Hepatocyte (in vitro differentiated cells): Measurements from ENCODE around the gene CHRNA1. TPM values are rescaled to one million over a fixed set of nuclear protein-coding genes. Genes with fewer than 3 reads are reported as not detected.

ENCODE experiments used
- DNase-seq: peaks from one replicate; pipeline ENCODE4 v3.0.0-alpha.2; 2016; ENCODE audit warnings: low spot score
- H2AFZ ChIP-seq: fragments of 200-600 bp; sonication (generic); 2 replicates; pipeline ENCODE4 v1.6.0; 2016; ENCODE audit warnings: antibody characterized with exemption, mild to moderate bottlenecking
- H3K27ac ChIP-seq: fragments of 200-600 bp; sonication (generic); 2 replicates; pipeline ENCODE4 v1.5.1; 2016; ENCODE audit warnings: mild to moderate bottlenecking
- H3K27me3 ChIP-seq: fragments of 200-600 bp; sonication (generic); 2 replicates; pipeline ENCODE4 v1.6.1; 2016
- H3K36me3 ChIP-seq: fragments of 200-600 bp; sonication (generic); replicated peaks from 2 replicates; pipeline ENCODE4 v1.5.1; 2016; ENCODE audit warnings: low read depth; ENCODE audit not compliant: insufficient read depth
- H3K4me1 ChIP-seq: fragments of 200-600 bp; sonication (generic); 2 replicates; pipeline ENCODE4 v1.5.1; 2016; ENCODE audit warnings: mild to moderate bottlenecking, moderate library complexity; ENCODE audit not compliant: insufficient read depth
- H3K4me2 ChIP-seq: fragments of 200-600 bp; sonication (generic); 2 replicates; pipeline ENCODE4 v1.6.0; 2016
- H3K4me3 ChIP-seq: fragments of 200-600 bp; sonication (generic); 2 replicates; pipeline ENCODE4 v1.5.1; 2016; ENCODE audit warnings: mild to moderate bottlenecking
- H3K79me2 ChIP-seq: fragments of 200-600 bp; sonication (generic); 2 replicates; pipeline ENCODE4 v1.6.0; 2017; ENCODE audit warnings: mild to moderate bottlenecking
- H3K9me2 ChIP-seq: fragments of 200-600 bp; sonication (generic); replicated peaks from 2 replicates; pipeline ENCODE4 v1.6.0; 2017; ENCODE audit warnings: mild to moderate bottlenecking; ENCODE audit not compliant: insufficient read depth
- H3K9me3 ChIP-seq: fragments of 200-600 bp; sonication (generic); 2 replicates; pipeline ENCODE4 v1.5.1; 2016; ENCODE audit warnings: low read depth, mild to moderate bottlenecking
- H4K20me1 ChIP-seq: fragments of 200-600 bp; sonication (generic); 2 replicates; pipeline ENCODE4 v1.6.0; 2016; ENCODE audit warnings: mild to moderate bottlenecking; ENCODE audit not compliant: insufficient read depth, poor library complexity, severe bottlenecking
- CTCF ChIP-seq: fragments of 200-600 bp; sonication (generic); IDR thresholded peaks from 2 replicates; pipeline ENCODE4 v1.5.1; 2016; ENCODE audit warnings: antibody characterized with exemption, mild to moderate bottlenecking; ENCODE audit not compliant: poor library complexity
- EZH2 ChIP-seq: fragments of 200-600 bp; sonication (generic); IDR thresholded peaks from 2 replicates; pipeline ENCODE4 v1.6.1; 2016; ENCODE audit warnings: antibody characterized with exemption, mild to moderate bottlenecking, borderline replicate concordance
- EZH2phosphoT487 ChIP-seq: fragments of 200-600 bp; sonication (generic); IDR thresholded peaks from one replicate; pipeline ENCODE4 v1.6.1; 2018; ENCODE audit warnings: antibody characterized with exemption, mild to moderate bottlenecking, low read depth, moderate library complexity; ENCODE audit not compliant: unreplicated experiment, severe bottlenecking
- WGBS: methylation state at CpG from one replicate; pipeline ENCODE4 v1.1.6; 2016; ENCODE audit warnings: low lambda C conversion rate; ENCODE audit errors: missing lambda C conversion rate; 5-methylcytosine and 5-hydroxymethylcytosine counted together
- polyA plus RNA-seq: library from polyadenylated mRNA; unstranded; fragments of >200 nt; fragmentation: Nextera tagmentation; extraction: Ambion mirVana; gene quantifications from 2 replicates; pipeline ENCODE4 v1.2.1, GENCODE V29; 2016
- total RNA-seq: library from RNA; depleted of rRNA; stranded (reverse); fragments of >200 nt; gene quantifications from 2 replicates; pipeline ENCODE4 v1.2.3, GENCODE V29; 2014

The CHRNA1 gene
- total and polyA plus RNA-seq, 2 experiments from 2014 or later = 1.5 to 1.9 TPM

GRCh38 chr2:174775571-174775980 lies 11.3 kb upstream of the CHRNA1 start:
- H3K4me3 ChIP-seq = no peak overlapping the region
- H3K36me3 ChIP-seq = no peaks in the 10 kb centered on the region
- no peaks in the 10 kb centered on the region for H3K27me3 ChIP-seq
- whole genome bisulfite sequencing = 92% methylated on average over 5 of the region's 5 CpGs
- no peaks in the 10 kb centered on the region for H3K9me3 ChIP-seq
- no peaks in the 10 kb centered on the region for H3K79me2 ChIP-seq
- H3K9me2 ChIP-seq = no peaks in the 10 kb centered on the region
- TF ChIP-seq EZH2 = no peak
- no peak for TF ChIP-seq EZH2phosphoT487
- no peak for TF ChIP-seq CTCF
- peak; percentile 20 for DNase-seq
- H3K27ac ChIP-seq = no peak overlapping the region
- H2AFZ ChIP-seq = no peak overlapping the region
- no peak overlapping the region for H3K4me2 ChIP-seq
- peaks cover 35% of the 10 kb centered on the region for H3K4me1 ChIP-seq
- H4K20me1 ChIP-seq = no peaks in the 10 kb centered on the region

DNA sequence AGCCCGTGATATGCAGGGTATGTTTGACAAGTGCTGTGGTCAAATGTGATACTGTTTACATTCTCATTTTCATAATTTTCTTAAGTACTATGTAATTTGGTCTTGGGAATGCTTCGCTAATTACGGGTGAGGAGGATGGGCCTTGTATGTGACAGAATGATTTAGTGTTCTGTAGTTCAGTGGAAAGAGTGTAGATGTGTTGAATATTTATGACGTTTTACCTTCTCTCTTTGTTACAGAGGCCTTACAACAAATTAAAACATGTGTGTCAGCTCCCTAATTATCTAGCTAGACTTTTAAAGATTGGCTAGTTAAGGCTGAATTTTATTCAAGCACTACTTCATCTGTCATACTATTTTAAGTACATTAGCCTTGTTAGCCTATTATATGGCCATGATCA lies 10.6 kb upstream of the CHRNA1 start:
- Histone ChIP-seq H3K4me2 (no peak overlapping the region), H3K9me3 (no peaks in the 10 kb centered on the region), H3K9me2 (no peaks in the 10 kb centered on the region), H2AFZ (no peak overlapping the region), H3K27me3 (no peaks in the 10 kb centered on the region), H3K79me2 (no peaks in the 10 kb centered on the region), H3K36me3 (no peaks in the 10 kb centered on the region), H3K4me3 (no peak overlapping the region), H4K20me1 (no peaks in the 10 kb centered on the region), H3K27ac (no peak overlapping the region), H3K4me1 (peaks cover 35% of the 10 kb centered on the region)
- 88% methylated on average over 4 of the region's 4 CpGs for WGBS
- TF ChIP-seq EZH2phosphoT487 (no peak), EZH2 (no peak), CTCF (no peak)
- no peak for DNase-seq

DNA sequence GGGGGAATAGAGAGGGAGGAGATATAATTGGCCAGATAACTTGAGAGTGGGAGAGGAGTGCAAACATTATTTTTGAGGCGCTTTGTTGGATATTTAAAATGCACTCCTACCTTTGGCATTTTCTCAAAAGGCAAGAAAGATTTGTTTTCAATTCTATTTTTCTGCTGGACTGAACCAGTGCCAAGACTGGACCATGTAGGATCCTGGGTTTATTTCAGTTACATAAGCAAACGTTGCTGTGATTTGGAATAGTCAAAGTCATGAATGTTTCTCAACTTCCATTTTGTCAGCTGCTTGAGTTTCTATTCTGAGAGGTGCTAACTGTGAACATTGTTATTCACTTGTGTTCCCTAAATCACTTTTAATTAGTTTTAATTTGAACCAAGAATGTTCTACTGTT lies 8.9 kb upstream of the CHRNA1 start:
- H3K9me3 ChIP-seq = no peaks in the 10 kb centered on the region
- H4K20me1 ChIP-seq = no peaks in the 10 kb centered on the region
- no peaks in the 10 kb centered on the region for H3K36me3 ChIP-seq
- no peak overlapping the region for H2AFZ ChIP-seq
- no peaks in the 10 kb centered on the region for H3K79me2 ChIP-seq
- H3K4me2 ChIP-seq = no peak overlapping the region
- DNase-seq = no peak
- 74% methylated on average over 2 of the region's 2 CpGs for WGBS
- H3K27ac ChIP-seq = no peak overlapping the region
- H3K4me1 ChIP-seq = peaks cover 30% of the 10 kb centered on the region
- no peaks in the 10 kb centered on the region for H3K9me2 ChIP-seq
- no peak overlapping the region for H3K4me3 ChIP-seq
- no peak for TF ChIP-seq EZH2phosphoT487
- TF ChIP-seq EZH2 = no peak
- TF ChIP-seq CTCF = no peak
- no peaks in the 10 kb centered on the region for H3K27me3 ChIP-seq

DNA sequence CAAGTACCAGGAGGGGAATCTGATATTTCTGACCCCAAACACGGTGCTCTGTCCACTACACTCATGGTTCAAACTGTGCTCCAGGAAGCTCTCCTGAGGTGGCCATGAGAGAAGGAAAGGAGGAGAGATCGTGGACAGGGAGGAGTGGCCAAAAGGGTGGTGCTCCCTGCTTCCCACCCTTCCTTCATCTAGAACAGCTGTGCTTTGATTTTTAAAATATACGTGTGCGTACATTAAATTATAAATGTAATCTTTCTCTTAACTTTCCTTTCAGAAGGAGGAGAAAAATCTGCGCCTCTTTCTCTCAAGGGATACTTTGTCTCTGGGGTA lies 8.2 kb upstream of the CHRNA1 start:
- H3K27me3 ChIP-seq = no peaks in the 10 kb centered on the region
- no peaks in the 10 kb centered on the region for H3K79me2 ChIP-seq
- H3K4me1 ChIP-seq = peaks cover 22% of the 10 kb centered on the region
- no peak overlapping the region for H3K4me3 ChIP-seq
- no peak for TF ChIP-seq EZH2phosphoT487
- no peak for TF ChIP-seq CTCF
- no peak for TF ChIP-seq EZH2
- no peaks in the 10 kb centered on the region for H4K20me1 ChIP-seq
- 85% methylated on average over 5 of the region's 5 CpGs for WGBS
- no peaks in the 10 kb centered on the region for H3K9me2 ChIP-seq
- H3K36me3 ChIP-seq = no peaks in the 10 kb centered on the region
- peak overlapping the region; percentile 39 for H3K27ac ChIP-seq
- no peak overlapping the region for H3K4me2 ChIP-seq
- H3K9me3 ChIP-seq = no peaks in the 10 kb centered on the region
- no peak for DNase-seq
- peak overlapping the region; percentile 60 for H2AFZ ChIP-seq
